NCI-H2227 treated with DMSO at 0.1 percent for 48 hours (cell line): Measurements from ENCODE around the gene TCF7L2.

Source experiments
- DNase-seq: peaks from one replicate; lab custom pipeline; 2025; lab: John Stamatoyannopoulos, UW

The TCF7L2 gene

DNA sequence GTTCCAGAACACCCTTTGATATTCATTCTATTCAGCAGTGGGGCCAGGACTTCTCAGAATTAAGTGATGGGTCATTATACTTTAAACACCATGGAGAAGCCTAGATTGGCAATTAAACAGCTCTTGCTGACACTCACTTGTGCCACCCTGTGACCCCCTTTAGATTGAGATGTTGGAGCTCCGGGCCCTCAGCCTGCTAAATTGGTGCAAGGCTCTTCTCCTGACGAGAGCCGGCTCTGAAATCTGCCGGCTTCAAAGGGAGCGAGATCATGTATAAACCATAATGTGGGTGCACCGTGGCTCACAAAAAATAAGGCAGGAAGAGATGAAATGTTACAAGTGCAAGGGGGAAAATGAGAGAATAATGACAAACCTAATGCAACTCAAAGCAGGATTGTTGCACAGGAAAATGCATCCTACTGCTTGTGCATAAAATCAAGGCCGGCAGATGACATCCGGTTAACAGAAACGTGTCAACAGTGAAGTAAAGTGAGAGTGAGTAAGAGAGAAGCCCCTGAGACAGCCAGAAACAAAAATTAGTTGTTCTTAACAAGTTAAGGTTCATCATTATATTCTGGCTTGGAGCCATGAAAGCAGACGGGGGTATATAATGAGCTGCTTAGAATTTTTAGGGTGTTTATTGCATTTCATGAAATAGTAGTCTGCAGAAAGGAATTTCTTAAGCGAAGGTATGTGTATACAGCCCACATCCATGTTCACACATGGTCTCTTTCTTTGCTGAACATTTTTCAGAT is 198.2 kb downstream of the TCF7L2 start:
- DNase-seq = peak; percentile 52

DNA sequence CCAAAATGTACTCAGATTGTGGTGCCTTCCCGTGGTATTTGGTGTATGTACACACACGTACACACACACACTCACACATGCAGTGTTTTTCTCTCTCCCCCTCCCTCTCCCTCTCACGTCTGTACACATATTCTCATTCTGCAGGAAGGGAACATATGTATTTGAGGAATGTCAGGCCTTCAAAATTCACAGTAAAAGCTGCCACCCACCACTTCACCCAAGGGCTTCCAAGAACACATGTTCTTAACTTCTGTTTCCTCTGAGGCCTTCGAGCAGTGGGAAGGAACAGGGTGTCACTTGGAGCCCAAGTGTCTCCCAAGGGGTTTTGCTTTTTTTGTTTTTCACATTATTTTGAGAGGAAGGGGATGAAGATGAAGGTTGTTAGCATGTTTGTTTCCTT is 198.9 kb downstream of the TCF7L2 start:
- DNase-seq = no peak

DNA sequence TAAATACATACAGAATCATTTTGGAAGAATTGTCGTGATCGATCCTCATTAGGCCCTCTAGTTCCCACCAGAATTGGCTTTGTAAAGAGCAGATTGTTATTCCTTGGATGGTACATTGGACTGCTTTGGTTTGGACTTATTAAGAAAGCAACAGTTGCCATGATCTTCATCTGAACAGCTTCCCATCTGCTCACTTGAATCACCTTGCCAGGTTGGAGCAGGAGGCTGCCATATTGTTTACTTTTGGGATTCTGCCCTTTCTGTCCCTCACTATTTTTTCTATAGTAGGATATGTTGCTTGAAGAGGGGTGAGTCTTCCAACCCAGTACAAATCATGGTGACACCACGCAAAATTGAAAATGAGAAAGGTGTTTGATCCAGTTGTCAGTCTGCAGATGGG is 199.6 kb downstream of the TCF7L2 start:
- no peak for DNase-seq

DNA sequence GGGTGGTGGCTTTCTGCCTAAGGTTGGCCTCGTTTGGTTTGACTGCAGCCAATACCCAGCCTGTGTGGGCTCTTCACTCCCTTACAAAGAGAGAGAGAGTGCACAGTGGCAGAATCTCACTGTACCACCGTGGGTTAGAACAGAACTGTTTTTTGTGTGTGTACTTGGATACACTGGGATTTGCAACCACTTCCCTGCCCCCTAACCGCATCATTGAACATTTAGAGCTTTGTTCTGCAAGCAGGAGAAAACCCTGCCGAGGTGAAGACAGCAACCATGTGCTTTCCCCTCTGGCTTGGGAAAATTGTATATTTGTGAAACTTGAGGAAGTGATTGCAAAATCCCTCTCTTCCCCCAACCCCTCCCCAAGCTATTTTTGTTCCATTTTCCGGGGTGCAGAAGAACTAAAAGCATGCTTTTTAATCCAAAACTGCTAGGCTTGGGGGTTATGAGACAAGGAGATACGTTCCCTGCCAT is 201.2 kb downstream of the TCF7L2 start:
- DNase-seq = no peak

DNA sequence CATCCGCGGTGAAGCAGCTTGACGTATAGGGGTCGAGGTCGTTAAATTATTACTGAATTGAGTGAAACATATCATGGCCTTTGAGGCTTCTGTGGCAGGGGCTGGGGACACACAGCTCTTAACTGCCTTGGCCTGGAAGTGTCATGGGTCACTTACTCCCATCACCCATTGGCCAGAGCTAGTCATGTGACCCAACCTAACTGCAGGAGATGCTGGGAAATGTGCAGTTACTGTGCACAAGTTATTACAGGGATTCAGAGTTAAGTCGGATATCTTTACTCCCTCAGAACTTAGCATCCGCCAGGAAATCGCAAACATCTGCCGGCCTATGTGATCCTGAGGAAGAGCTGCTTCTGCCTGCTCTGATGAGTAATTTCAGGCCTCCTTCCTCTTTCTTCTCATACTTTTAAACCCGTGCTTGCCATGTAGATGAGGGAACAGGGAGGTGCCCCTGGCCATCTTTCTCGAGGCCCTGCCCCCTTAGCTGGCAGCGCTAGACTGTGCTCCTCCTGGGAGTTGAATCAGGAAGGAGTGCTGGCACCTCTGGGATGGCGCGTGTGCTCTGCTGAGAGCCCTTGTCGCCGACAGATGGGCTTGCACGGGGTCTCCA is 203.6 kb downstream of the TCF7L2 start:
- DNase-seq = no peak

DNA sequence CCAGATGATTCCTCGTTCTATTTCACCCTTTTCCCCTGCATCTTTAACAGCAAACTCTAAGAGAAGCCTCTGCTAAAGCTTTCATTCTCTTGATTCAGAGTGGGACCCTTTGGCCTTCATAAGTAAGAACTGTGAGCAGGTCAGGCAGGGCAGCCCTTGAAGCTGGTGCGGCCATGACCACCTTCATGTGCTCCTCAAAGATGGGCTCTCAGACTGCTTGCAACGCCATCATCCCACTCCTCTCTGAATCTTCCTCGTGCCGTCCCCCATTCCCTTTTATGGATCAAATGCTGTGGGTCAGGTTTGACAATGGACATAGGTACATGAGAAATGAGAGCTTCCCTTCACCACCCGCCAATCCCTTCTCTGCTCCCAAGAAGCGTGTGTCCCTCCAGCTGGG is 207.4 kb downstream of the TCF7L2 start:
- DNase-seq = no peak

DNA sequence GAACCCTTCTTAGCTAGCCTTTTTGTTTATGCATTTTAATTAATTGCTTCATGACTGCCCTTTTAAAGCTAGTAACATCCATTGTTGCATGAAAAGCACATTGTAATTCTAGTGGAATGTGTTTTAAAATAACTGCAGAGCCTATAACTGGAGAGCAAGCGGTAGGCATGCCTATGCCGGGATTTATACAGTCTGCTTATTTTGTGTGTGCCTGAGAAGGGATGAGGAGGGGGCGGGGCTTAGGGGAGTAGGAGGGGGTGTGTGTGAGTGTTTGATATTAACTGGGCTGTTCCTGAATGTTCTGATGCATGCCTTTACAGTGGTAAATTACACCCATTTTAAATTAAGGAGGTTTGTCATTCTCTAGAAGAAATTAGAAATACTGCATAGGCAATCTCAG is 208.1 kb downstream of the TCF7L2 start:
- DNase-seq = no peak

DNA sequence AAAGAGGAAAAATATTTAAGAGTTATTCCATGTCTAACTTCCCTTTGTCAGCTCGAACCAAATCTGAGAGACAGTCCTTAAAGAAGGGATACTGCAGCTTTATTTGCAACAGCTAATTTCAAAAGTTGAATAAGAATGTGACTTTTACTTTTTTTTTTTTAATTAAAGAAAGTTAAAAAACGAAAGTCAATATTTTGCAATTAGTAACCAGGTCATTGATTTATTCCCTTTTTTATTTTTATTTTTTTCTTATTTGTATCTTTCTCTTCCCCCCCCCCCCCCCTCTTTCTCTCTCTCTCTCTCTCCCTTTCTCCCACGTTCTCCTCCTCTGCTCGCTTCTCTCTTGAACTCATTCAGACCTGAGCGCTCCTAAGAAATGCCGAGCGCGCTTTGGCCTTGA is 209.5 kb downstream of the TCF7L2 start:
- no peak for DNase-seq

DNA sequence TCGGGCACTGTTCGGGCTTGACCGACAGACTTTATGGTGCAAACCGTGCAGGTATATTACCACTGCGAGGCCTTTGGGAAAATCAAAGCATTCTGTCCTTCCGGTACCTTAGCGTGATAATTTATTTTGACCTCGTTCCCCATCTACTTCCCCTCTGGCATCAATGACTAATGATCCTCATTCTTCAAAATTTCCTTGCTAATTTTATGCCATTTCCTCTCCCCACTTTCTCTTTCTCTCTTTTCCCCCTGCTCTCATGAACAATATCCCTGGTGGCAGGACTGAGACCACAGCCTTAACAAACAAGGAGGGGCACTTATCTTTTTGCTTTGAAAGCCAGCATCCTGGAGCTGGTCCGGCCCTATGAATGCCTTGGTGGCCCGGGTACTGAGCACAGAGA is 210.6 kb downstream of the TCF7L2 start:
- no peak for DNase-seq

DNA sequence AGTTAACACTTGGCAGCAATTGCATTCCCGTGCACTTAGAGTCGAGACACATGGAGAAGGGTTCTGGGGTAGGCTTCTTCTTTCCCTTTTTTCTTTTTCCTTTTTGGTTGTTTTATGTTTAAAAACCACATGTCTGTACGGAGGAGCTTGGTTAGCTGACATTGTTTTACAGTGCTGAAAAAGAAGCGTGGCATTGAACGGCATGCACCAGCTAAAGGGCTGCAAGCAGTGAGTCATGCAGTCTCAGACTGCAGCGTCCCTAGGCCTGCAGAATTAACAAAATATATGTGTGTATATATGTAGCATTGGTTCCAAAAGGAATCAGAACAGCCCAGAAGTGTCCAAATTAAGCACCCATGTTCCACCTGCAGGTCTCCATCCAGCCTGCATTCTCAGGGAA is 211.0 kb downstream of the TCF7L2 start:
- no peak for DNase-seq

DNA sequence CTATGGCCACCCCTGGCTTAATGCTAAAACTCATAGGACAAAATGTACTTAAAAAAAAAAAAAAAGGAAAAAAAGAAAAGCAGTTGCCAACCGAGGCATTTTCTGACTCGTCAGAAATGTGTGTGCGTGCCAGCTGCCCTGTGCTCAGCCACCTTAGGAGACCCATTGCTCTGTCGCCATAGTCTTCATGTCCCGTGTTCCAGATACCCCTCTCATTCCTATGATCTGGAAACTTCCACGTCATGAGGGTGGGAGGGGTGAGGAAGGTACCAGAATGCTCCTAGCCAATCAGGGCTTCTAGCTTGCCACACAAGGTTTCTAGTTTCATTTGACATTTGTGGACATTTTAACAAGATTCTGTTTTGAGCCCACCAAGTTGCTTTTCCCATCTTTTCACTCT is 212.9 kb downstream of the TCF7L2 start:
- DNase-seq = no peak

DNA sequence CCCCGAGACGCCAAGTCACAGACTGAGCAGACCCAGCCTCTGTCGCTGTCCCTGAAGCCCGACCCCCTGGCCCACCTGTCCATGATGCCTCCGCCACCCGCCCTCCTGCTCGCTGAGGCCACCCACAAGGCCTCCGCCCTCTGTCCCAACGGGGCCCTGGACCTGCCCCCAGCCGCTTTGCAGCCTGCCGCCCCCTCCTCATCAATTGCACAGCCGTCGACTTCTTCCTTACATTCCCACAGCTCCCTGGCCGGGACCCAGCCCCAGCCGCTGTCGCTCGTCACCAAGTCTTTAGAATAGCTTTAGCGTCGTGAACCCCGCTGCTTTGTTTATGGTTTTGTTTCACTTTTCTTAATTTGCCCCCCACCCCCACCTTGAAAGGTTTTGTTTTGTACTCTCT is 215.6 kb downstream of the TCF7L2 start:
- DNase-seq = no peak

DNA sequence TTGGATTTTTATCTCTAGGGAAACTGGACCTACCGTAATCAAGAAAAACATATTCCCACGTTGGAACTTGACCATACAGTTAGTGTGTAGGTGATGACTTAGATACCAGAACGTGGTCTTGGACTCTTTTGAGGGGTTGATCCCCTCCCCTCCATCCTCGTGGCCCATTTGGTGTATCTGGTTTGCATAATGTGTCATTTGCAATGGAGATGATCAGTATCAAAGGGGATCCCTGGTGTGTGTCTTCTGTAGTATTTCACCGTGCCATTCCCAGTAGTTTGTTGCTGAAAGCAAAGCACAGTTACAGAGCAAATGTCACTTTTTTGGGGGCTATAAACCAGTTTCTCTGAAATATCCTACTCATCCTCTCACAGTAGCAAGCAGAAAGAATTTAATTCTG is 217.7 kb downstream of the TCF7L2 start:
- no peak for DNase-seq

DNA sequence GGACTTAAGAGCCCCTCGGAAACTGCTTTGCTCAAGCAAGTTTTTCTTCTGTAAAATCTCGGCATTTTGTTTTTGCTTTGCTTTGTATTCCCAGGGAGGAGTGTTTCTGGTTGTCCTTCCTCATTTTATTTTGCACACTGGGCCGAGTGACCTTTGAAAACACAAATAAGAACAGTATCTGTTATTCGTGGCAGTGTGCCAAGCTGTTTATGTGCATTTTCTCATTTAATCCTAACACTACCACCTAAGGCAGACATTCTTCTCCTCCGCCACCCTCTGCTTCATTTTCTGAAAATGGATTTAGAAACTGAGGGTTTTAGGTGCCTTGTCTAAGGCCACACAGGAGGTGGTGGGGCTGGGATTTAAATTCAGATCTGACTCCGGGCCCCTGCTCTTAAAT is 218.5 kb downstream of the TCF7L2 start:
- DNase-seq = no peak

DNA sequence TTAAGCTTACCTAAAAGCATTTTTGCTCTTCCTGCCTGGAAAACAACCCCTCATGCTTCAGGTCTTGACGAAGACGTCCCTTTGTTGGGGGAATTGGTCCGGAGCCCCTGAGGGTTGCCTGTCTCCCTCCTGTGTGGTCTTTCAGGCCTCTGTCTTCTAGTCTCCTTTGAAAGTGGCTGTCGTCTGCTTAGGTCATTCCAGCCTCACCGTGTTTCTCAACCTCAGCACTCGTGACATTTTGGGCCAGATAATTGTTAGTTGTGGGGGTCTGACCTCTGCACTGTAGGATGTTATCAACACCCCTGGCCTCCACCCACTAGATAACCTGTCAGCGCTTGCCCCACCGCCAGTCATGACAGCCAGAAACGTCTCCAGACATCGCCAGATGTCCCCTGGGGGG is 219.1 kb downstream of the TCF7L2 start:
- no peak for DNase-seq

DNA sequence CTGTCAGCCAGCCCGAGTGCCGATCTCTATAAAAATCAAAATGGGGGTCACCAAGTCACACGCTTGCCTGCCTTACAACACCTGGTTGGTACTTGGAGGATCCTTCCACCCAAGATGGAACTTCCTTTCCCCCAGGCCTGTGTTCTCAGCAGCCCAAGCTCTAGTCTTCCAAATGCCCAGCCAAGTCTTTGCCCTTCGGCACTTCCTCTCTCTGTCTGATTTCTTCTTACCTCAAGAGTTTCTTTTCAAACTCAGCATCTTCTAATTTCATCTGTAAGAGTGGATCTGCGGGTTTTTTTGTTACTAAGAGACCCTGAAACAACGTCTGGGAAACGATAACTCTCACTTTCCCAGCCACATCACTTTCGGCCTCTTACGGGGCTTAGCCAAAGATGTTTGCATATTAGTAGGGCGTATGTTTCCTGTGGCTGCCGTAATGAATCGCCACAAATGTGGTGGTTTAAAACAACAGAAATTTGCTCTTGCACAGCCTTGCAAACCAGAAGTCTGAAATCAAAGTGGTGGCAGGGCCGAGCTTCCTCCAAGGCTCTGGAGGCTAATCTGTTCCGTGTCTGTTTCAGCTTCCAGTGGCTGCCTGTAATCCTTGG is 219.9 kb downstream of the TCF7L2 start:
- DNase-seq = no peak

DNA sequence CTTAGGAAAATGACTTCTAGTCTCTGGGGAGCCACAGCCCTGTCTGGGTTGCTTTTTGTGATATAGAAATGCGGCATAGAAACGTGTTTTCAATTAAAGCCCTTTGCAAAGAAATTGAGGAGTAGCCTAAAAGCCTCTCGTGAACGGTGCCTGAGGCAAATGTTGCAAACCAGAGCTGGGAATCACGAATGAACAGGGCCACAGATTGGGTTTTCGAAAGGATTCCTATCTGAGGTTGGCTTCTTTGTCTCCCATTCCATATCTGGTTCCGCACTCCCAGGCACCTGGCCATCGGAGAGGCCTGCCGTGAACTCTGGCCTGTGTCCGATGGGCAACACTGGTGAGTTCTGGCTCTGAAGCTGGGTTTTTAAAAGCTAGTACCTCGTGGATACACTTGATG is 221.6 kb downstream of the TCF7L2 start:
- DNase-seq = no peak

DNA sequence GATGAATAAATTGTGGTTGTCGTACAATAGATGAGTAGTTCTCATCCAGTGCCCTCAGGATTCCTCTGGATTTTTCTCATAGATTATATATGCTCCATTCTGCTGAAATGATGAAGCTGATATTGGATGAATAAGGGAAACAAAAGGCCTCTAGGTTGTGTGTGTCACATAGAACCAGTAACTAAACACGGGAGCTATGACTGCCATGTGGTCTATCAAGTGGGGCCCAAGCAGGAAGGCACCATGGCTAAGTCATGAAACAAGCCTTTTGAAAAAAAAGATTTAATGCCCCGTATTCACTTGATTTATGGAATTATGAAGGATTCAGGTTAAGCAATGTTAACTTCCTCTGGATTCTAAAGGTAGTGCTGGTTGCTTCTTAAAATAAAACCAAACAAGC is 225.1 kb downstream of the TCF7L2 start:
- DNase-seq = no peak

DNA sequence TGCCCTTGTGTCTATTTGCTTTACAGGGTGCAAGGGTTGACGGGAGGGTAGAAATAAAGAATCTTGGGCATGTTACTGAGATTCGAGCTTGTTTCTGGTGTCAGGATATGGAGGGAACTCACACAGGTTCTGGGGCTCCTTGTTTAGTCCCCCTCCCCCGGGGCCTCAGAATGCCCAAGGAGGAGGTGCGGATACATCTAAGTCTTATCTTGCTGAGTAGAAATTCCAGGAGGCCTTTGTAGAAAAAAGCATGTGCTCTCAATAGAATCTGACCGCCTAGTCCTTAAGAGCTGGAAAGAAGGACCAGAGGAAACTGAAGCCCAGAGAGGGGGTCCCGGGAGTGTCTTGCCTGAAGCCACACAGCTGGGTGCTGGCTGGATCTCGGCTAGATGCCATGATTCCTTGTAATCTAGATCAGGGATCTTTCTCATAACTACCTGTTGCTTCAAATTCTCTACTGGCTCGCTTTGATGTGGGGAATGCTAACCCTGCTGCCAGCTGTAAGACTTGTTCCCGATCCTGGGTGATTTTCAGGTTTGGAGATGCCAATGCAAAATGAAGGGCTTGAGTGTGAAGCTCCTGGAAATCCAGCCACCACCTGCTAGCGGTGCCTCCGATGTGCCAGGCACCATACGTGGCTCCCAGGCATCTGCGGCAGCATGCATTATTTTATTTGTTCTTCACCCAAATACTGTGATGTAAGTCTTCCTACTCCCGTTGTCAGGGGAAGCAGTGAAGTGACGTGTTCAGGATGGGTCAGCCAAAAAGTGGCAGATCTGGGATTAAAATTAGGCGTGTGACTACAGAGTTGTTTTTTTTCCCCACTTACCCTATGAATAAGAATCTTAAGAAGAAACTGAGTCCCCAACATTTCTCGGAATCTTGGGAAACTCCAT is 226.0 kb downstream of the TCF7L2 start:
- no peak for DNase-seq

DNA sequence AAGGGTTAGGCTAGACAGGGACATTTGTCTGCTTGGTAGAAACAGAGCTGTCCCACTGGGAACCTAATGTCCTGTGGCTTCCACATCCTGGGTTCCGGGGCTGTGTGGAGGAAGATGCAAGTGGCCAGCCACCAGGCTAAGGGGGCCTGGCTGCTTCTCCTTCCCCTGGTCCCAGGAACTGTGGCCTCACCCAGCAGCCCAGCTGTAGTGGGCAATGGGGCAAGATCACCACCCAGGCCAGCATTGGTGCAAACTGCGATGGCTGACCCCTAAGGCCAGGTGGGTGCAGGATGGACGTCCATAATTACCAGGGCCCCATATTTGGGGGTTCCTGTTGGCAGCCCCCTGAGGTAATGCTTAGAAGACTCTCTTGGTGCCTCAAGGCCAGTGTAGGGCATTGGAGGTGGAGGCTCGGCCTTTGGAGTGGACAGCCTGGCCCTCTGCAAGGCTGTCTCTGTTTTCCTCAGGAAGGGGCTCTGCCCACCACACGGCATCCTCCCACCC is 226.7 kb downstream of the TCF7L2 start:
- DNase-seq = no peak

DNA sequence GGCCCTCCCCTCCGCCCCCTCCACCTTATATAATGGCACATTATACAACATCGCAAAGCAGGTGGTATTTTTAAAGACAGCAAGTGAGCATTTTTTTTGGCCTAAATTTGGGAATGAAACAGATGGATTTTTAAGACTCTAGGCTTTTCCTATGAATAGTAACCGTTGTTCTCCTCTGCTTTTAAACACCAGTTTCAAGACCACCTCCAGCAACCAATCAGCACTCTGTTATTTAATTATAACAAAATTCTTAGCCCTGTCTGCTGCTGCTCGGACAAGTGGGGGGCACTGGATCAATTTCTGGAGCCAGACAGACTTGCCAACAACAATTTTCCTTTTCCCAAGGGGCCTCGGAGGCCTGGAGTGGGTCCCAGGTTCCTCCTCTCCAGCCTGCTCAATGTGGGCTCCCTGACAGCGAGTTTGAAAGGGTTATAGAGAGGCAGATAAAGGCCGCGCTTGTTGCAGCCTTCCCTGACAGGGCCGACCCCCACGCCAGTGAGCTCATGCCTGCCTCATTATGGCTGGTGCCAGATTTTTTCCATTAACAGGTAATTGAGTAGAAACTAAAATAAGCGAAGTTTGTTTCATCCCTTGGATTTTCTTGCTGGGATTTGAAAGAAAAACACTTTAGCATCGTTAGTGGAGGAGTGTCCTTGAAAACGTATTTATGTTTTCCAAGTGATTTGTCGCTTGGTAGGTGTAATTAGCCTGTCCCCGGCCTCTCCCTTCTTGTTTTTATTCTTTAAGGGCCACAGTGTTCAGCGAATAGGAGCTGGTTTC is 227.3 kb downstream of the TCF7L2 start:
- no peak for DNase-seq
